OCI-LY3 (cell line): Measurements from ENCODE around the gene DERL2.

Source experiments
- CTCF ChIP-seq: fragments of 200-600, 300-600 bp; sonication (generic); IDR thresholded peaks from 2 replicates; pipeline ENCODE4 v1.5.1; 2014; ENCODE audit warnings: antibody characterized with exemption, low read length, low read depth
- EZH2phosphoT487 ChIP-seq: fragments of 200-600 bp; shearing (Covaris generic); IDR thresholded peaks from 2 replicates; pipeline ENCODE4 v1.6.1; 2018; ENCODE audit warnings: antibody characterized with exemption, mixed run types, low read depth

DNA sequence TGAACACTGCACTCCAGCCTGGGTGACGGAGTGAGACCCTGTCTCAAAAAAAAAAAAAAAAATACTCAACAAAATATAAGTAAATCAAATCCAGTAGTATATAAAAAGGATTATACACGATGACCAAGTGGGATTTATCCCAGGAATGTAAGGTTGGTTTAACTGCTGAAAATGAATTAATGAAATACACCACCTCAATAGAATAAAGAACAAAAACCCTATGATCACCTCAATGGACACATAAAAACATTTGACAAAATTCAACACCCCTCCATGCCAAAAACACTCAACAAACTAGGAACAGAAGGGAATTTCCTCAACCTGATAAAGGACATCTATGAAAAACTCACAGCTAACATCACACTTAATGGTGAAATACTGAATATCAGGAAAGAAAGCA is 7.0 kb upstream of the DERL2 start:
- TF ChIP-seq EZH2phosphoT487: no peak
- TF ChIP-seq CTCF: no peak
